DMS53 (cell line): ENCODE measurements around the gene RAX.

ENCODE experiments used
- DNase-seq: peaks from one replicate; lab custom pipeline; 2025; lab: John Stamatoyannopoulos, UW

RAX gene

GRCh38 chr18:59246796-59247195 lies 26.5 kb downstream of the RAX start:
- no peak for DNase-seq

GRCh38 chr18:59242906-59243305 lies 30.3 kb downstream of the RAX start:
- no peak for DNase-seq

GRCh38 chr18:59239642-59240041 lies 33.6 kb downstream of the RAX start:
- DNase-seq, result no peak

GRCh38 chr18:59238385-59238784 lies 34.9 kb downstream of the RAX start:
- peak; percentile 26 for DNase-seq

- no peak for DNase-seq
Observed at GRCh38 chr18:59233017-59233410, 40.2 kb downstream of the RAX start.

- peak; percentile 51 for DNase-seq
Observed at GRCh38 chr18:59232309-59233016, 40.8 kb downstream of the RAX start.

- DNase-seq, result peak; percentile 29
Observed at GRCh38 chr18:59231877-59232276, 41.4 kb downstream of the RAX start.

- no peak for DNase-seq
Observed at GRCh38 chr18:59231114-59231513, 42.1 kb downstream of the RAX start.

GRCh38 chr18:59229701-59230443 lies 43.4 kb downstream of the RAX start:
- DNase-seq, result no peak

GRCh38 chr18:59229191-59229590 lies 44.1 kb downstream of the RAX start:
- no peak for DNase-seq

GRCh38 chr18:59228351-59228750 lies 44.9 kb downstream of the RAX start:
- DNase-seq, result no peak

GRCh38 chr18:59222341-59222740 lies 50.9 kb downstream of the RAX start:
- DNase-seq, result no peak

- peak; percentile 88 for DNase-seq
Observed at GRCh38 chr18:59220784-59221765, 52.2 kb downstream of the RAX start.

GRCh38 chr18:59220164-59220783 lies 53.0 kb downstream of the RAX start:
- peak; percentile 86 for DNase-seq

GRCh38 chr18:59219672-59220163 lies 53.5 kb downstream of the RAX start, which contains the start of gene GRP:
Gene GRP, plus strand, starts transcription at chr18:59220158. Its CDS starts 108 bp downstream, at chr18:59220266.
- DNase-seq, result peak; percentile 79

- peak; percentile 61 for DNase-seq
Observed at GRCh38 chr18:59218018-59218417, 55.2 kb downstream of the RAX start.
